ENCODE results near the gene TMCC1.
"Not testable (repeated sequence)": the region's sequence is repeated elsewhere in the genome, so short reads cannot be mapped to it uniquely, and the experiment has no call there.

The TMCC1 gene

DNA sequence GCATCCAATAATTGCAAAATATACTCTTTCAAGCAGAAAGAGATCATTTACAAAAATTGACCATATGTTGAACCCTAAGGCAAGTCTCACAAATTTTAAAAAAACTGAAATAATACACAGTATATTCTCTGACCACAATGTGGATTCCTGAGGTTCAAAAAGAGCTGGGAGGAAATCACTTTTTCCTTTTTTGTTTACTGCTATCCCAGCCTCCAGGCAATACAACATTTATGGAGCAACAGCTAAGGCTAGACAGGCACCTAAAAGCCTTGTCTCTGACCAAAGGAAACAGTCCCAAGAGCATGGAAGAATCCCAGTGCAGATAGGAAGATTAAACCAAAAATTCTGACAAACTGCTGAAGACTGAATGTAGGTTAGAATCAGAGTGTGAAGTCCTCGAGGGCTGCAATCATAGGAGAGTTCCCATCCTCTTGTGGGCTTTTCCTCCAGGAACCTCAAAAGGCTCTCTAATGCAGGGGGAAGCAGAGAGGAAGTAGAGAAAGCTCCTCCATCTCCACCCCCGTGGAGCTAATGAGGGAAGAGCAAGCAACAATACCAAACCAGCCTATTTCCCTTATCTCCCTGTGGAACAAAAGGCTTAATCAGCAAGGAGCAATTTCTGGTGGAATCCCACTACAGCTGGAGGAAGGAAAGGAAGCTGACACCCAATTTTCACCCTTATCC is 57.0 kb downstream of the TMCC1 start:
- DNase-seq (ENCODE audit: low spot score) = peak; percentile 12

DNA sequence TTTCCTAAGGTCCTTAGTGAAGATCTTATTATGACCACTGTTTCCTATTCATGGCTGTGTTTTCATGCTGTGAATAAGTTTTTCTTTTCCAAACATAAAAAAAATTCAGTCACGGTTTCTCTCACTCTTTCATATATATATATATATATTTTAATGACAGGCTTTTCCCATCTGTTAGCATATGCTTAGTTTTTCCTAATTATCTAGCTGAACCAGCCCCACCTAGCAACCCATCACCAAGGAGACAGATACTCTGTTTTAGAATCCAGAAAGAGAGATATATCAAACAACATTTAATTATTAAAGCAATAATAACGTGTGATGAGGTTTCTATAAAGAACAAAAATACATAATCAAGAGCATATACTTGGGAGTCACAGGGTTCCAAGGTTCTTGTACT is 58.3 kb downstream of the TMCC1 start:
- no peak for DNase-seq (ENCODE audit: low spot score)

DNA sequence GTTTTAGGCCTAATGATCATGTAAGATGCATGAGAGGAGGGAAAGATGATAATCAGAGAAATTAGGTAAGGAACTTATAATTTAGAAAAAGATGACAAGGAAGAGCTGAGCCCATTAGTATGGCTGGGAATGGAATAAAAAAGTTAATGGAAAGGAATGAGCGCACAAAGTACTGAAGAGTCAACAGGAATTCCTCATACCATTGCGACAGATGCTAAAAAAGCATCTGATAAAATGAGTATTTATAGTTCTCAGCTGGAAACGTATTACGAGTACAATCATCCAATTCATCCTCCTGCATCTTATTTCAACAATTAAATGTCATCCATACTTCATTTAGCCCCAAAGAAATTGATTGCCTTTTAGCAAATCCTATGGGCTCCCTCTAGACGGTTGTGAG is 58.9 kb downstream of the TMCC1 start:
- DNase-seq (ENCODE audit: low spot score) = no peak

DNA sequence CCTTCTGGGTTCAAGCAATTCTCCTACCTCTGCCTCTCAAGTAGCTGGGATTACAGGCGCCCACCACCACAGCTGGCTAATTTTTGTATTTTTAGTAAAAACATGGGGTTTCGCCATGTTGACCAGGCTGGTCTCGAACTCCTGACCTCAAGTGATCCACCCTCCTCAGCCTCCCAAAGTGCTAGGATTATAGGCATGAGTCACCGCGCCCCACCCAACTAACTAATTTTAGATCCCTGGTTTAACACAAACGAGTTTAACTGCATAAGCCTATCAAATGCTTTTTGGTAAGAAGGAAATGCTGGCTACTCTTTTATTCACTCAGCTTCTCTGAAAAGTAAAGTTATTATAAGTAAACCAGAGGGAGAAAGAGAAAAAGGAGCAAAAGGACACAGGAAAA is 61.6 kb downstream of the TMCC1 start:
- DNase-seq (ENCODE audit: low spot score) = not testable (repeated sequence)

DNA sequence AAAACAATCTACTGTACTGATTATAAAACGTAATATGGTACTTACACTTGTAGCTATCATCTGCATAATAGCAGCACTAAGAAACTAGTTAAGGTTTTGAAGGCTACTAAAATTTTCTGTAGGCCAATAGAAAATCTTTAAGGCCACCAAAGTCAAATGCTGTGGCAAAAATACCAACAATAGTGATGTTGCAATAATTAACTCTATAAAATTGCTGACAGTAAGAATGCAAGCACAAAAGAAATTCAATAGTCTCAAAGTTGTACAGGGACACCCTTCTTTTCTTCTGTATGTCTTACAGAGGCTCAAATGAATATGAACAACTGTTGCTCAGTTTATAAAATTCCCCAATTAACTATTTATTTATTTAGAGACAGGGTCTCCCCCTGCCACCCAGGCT is 62.0 kb downstream of the TMCC1 start:
- DNase-seq (ENCODE audit: low spot score) = no peak

DNA sequence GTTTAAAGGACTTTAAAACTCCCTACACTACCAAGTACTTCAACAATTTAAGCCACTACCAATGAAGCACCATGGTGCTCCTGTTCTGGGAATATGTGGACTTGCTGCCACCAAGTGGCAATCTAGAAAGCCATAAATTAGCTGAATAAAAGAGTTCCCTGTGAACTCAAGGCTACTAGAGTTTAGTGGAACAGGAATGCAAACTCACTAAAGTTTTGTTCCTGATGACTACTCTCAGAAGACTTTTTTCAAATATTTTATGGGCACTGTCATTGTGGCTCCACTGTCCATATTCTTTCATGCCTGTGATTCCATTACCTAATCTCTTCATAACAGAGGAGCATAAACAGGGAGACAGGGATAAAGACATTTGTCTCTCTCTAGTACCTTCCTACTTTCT is 63.9 kb downstream of the TMCC1 start:
- DNase-seq (ENCODE audit: low spot score) = peak; percentile 49

DNA sequence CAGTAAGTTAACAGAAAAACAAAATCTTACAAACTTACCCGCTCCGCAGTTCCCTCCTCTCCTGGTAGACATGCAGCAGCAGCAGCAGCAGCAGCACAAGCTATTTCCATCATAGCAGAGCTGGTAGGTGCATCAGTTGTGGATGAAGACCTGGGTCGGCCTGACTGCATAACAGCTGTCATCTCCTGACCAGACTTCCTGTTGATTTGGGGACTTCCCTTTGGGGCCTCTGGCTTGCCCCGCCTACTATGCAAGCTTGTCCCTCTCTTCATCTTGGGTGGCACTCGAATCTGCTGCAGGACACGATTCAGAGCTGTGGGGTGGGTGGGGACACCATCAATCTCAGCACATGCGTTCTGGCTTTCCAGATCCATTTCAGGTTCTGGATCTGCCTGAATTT is 65.7 kb downstream of the TMCC1 start:
- no peak for DNase-seq (ENCODE audit: low spot score)

DNA sequence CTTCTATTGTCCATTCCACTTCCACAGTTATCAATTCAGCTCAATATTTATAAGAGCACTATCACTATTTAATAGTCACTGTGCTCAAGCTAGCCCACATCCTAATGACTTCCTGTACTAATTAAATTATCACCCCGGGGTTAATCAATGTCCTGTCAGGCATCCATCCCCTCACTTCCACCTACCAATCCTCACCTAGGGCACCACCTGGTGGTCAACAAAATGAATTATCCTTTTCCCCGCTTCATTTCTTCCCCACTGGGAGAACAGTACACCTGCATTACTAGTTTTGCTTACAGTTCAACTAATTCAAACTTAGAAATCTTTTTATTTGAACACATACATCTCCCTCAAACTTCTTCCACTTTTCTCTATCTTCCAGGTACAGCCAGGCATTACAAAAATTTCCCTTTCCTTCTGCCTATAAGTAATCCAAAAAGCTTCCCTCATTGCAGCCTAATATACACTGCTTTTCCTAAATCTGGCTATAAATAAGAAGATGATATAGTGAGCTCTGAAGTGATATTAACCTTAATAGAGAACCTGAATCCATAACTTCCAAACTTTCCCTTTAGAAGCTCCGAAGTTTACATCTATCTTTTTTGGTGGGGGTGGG is 68.5 kb downstream of the TMCC1 start:
- DNase-seq (ENCODE audit: low spot score) = peak; percentile 65

DNA sequence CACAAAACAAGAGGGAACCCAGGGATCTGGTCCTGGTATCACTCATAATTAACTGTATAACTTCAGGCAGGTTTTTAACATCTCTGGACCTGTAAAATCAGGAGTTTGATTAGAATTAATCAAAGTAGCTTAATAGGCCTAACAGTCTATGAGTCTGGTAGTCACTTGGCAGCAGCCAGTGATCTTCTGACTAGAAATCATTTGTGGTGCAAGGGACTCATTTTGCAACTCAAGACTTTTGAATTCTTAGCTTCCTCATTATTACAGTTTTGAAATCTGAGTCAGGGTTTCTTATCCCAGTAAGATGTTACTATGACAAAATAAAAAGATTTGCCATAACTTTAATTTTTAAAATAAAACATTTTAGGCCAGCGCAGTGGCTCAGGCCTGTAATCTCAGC is 70.8 kb downstream of the TMCC1 start:
- DNase-seq (ENCODE audit: low spot score) = no peak

DNA sequence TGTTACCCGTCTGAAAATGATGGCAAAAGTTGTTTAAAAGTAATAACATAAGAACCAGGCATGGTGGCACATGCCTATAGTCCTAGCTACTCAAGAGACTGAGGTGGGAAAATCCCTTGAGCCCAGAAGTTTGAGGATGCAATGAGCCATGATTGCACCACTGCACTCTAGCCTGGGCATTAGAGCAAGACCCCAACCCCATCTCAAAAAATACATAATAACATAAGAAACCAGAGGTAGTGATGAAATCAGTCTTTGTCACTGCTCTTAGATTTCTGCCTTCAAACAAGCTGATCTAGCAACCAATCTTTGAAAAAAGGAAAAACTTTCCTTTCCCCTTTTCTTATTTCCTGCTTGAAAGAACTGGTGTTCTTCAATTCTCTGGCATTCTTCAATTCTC is 71.3 kb downstream of the TMCC1 start:
- DNase-seq (ENCODE audit: low spot score) = no peak

DNA sequence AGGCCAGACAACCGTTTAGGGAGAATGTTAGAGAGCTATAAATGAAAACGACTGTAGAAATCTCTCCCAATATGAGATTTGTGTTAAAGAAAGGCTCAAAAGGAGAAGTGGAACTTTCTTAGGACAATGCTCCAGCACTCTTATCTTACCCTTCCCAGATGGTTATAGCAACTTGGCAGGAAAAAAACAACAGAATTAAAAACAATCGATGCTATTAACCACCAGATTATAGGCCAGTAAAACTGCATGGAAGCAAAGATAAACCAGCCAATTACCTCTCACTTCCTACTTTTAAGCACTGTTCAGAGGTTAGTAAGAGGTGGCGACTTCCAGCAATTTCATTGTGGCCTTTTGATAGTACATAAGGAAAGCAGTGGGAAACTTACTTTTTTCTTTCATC is 72.9 kb downstream of the TMCC1 start:
- no peak for DNase-seq (ENCODE audit: low spot score)

DNA sequence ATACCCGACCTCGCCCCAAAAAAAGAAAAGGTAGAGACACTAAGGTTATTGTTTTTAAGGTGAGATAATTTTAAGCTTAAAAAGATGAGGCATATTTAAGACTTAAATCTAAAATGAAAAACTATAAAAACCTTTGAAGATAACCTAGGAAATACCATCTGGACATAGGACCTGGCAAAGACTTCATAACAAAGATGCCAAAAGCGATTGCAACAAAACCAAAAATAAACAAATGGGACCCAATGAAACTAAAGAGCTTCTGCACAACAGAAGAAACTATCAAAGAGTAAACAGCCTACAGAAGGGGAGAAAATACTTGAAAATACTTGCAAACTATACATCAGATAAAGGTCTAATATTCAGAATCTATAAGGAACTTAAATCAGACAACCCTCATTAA is 80.9 kb downstream of the TMCC1 start:
- no peak for DNase-seq (ENCODE audit: low spot score)

DNA sequence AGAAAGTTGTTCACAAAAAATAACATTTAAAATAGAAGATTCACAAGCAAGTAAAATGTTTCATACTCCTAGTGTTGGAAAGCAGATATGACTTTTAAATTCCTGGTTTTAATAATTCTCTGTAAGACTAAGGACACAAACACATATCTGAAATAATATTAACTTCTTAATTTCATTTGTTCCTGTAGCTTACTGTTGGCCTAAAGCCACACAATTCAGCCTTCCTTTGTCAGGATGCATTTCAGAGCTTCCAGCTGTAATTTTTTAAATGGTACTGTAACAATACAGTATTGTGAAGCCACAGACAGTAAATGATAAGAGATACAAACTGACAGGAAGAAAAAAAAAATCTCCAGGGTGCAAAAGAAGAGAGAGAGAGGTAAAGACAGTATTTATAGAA is 84.2 kb downstream of the TMCC1 start:
- no peak for DNase-seq (ENCODE audit: low spot score)

DNA sequence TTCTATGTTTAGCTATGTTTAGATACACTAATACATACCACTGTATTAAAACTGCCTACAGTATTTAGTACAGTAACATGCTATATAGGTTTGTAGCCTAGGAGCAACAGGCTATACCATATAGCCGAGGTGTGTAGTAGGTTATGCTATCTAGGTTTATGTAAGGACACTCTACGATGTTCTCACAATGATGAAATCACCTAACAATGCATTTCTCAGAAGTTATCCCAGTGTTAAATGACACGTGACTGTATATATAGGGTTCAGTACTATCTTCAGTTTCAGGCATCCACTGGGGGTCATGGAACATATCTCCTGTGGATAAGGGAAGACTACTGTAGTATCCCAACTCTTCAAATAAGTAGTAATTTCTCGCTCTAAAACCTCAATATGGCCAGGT is 97.4 kb downstream of the TMCC1 start:
- DNase-seq (ENCODE audit: low spot score) = no peak

DNA sequence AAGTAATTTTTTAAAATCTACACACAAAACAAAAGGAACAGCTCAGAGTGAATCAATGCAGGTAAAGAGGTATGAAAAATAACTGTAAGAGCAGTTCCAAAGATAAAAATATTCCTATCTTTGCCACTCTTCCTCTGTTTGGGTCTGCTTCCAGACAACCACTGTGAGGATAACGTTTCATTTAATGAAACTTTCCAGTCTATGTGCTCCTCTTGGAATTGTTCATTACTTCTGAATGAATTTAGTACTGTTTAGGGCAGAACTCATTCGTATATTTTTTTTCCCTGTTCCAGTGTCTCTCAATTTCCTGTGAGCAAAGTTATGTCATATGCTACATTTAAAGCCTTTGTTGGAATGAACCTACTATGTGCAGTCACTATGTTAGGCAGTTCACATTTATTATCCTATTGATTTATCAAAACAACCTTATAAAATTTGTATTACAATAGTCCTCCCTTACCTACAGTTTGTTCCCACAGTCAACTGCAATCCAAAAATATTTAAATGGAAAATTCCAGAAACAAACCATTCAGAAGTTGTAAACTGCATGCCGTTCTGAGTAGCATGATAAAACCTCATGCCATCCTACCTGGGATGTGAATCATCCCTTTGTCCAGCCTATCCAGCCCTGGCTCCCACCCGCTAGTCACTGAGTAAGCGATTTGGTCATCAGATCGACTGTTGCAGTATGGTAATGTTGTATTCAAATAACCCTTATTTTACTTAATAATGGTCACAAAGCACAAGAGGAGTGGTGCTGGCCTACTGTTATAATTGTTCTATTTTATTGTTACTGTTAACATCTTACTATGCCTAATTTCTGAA is 98.1 kb downstream of the TMCC1 start:
- no peak for DNase-seq (ENCODE audit: low spot score)

DNA sequence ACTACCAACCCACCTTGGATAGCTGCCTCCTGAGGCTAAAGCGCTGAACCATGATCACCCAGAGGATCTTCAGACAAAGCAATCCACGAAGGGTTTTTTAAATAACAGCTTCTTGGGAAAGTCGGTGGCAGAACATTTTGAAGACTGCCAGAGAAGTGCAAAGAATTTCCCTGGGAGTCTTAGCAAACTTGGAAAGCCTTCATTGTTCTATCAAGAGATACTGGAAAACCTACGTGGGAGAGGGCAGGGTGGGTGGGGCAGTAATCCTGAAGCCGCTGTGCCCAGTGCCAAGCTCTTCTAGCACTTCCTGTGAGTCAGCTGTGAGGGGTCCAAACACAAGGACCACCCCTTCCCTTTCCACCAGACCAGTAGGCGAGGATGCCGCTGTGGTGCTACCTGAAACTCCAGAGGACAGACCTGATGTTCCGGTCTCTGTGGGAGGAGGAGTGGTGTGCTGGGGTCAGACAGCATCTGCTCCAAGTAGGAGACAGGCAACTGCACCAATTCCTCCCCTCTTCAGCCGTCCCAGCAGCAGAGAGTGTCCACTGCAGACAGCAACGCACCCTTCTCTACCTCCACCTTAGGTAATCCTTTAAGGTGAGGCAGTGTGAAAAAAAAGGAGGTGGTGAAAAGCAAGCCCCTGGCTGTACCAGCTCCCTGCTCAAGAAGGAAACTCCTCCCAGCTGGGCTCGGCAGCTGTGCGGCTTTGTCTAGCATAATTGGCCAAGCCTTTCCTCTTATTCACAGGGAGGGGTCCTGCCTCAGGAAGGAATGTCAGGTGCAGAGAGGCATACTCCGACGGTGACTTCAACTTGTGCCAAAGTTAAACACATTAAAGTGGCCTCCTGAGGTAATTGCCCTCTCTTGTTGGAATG is 99.0 kb downstream of the TMCC1 start:
- DNase-seq (ENCODE audit: low spot score) = peak; percentile 45

DNA sequence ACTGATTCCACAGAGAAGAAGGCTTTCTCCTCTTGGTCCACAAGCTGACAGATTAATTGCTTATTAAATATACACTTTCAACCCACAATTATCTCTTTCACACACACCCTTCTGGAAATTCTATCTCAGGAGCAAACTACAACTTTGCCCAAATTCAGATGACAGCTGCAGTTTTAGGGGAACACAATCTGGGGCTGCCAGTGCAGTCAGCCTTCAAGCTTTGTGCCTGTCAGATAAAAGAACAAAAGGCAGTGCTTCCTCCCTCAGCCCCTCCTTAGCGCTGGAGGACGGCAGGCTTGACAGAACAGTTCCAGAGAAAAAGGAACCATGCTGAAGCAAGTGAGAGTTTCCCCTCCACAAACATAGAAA is 99.6 kb downstream of the TMCC1 start:
- DNase-seq (ENCODE audit: low spot score) = no peak

DNA sequence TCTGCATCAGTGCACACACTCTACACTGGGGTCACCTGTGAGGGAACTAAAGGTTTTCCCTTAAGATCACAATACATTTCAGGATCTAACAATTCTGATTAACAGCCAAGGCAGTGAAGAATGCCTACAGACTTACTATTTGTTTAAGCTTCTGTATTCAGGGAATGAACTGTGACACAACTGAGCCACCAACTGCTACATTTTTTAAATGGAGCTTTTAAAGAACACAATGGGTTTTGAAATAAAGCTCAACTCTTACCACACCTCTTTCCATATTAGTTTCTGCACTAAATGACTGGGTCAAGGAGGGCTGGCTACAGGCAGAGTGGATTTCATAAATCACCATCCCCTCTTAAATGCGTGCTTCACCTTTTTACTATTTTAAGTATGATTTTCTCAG is 100.2 kb downstream of the TMCC1 start:
- no peak for DNase-seq (ENCODE audit: low spot score)

DNA sequence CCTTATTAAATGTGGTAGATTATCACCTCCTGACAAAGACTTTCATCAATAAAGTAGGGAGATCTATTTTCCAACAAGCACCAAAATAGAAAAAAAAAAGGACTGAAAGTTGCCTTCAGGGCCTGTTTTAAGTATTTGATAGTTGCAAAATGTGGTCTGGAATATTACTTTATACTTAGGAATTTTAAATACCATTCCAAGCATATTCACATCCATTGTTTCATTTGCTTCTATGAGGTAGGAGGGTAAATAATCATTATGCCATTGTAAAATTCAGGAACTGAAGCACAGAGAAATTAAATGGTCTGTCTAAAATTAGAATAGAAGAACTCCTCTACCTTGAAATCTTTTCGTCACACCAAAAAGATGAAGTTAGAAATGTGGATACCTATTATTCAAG is 110.0 kb downstream of the TMCC1 start:
- DNase-seq (ENCODE audit: low spot score) = no peak

DNA sequence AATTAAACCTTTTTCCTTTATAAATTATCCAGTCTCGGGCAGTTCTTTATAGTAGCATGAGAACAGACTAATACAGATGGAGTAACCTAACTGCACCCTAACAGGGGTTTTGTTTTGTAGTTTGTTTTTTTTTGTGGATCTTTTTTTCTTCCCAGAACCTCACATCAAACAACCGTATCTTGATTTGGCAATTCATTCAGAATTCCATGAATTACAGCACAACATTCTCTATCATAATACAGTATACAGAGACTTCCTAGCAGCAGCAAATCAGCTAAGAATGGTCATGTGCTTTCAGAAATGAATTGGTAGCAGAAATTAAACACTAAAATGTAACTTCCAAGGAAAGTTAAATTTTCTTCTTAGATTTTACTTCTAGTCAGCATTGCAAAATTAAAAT is 114.6 kb downstream of the TMCC1 start:
- DNase-seq (ENCODE audit: low spot score) = no peak

DNA sequence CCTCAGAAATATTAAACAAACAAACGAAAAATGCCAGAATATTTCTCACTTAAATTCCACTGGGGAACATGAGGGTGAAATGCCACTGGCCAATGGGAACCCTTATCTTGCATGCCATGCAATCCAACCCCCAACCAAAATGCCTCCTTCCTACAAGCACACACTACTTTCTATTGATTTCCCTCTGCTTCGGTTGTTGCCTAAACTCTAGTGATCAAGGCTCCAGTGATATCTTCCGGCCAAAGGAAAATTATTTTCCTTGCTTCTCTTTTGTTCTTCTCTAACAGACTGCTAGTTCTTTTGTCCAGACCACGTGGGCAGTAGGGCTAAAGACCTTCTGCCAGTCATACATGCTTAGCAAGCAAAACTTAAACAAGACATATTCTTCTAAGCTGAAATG is 115.7 kb downstream of the TMCC1 start:
- DNase-seq (ENCODE audit: low spot score) = no peak

DNA sequence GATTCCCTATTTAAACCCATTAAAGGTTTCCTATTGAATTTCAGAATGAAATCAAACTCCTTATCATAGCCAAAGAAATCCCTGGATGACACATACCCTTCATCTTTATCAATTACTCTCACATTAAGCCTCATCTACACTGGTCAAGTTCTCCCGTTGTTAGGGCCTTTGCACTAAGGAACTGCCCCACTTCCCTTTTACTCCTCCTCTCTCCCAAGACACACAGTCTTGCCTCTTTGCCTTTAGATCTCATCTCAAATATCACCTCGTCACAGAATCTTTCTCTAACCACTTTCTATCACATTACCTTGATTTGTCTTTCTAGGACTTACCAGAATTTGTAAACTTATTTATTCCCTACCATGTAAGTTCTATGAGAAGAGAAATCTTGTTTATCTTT is 117.6 kb downstream of the TMCC1 start:
- no peak for DNase-seq (ENCODE audit: low spot score)
